Activated CD8-positive, alpha-beta memory T cell treated with anti-CD3 and anti-CD28 coated beads, Interleukin-2, amount 50 U/mL, for 1 hour (primary cell): ENCODE data around the gene FOXL1.

Experiments used
- DNase-seq: peaks from one replicate; pipeline ENCODE4 v3.0.0-alpha.2; 2020; ENCODE audit errors: extremely low read depth

The FOXL1 gene

GRCh38 chr16:86568677-86569623 is 9.4 kb upstream of the FOXL1 start:
- no peak for DNase-seq

DNA sequence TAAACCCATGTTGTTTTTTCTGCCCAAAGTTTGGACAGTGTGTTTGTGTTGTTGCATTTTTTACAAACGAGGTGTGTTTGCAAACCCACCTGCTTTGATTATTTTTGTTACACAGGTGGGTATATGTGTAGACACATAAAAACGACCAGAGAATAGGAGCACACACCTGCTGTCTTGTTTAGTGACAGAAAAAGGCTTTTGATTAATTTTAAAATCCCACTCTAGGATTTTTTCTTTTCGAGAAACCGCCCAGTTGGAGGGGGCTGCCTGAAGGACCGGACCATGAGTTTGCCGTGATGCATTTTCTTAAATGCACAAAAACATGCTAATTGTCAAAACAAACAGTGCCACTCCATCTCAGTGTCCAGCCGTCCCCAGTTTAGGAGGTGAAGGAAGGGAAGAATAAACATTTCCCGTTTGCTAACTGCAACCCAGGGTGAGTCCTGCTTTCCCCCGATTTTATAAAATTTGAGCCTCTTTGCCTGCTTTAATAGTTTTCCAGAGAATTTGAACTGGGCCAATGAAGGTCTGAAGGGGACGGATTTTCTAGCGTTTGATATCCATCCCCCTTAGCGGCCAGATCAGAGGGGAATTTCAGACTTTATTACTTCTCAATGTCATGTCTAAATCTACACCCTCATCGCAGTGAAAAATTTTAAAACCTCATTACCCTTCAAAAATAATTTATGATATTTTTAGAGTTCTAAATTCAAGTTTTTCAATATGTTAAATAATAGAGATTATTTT is 8.5 kb upstream of the FOXL1 start:
- no peak for DNase-seq

GRCh38 chr16:86570558-86571529 is 7.5 kb upstream of the FOXL1 start:
- no peak for DNase-seq

- no peak for DNase-seq
Measured at GRCh38 chr16:86571530-86571915, 6.8 kb upstream of the FOXL1 start.

- no peak for DNase-seq
Measured at GRCh38 chr16:86572041-86572521, 6.3 kb upstream of the FOXL1 start.

DNA sequence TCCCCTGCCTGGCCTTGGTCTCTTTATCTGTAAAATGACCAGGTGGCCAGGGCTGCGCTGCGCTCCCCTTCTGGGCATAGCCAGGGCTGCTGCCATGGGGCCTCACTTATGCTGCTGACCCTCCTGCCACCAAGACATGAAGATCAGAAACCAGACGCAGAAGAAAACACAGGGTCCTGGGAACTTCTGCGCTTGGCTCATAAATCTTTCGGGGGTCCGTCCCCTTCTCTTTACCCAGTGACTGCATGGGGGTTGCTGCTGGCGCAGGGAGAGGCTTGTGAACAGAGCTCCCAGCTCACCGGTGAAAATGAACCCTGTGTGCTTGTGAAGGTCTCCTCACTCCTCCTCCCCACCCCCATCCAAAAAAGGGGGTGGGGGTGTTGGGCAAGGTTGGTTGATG is 5.7 kb upstream of the FOXL1 start:
- DNase-seq: no peak

- no peak for DNase-seq
Measured at GRCh38 chr16:86573215-86573614, 5.1 kb upstream of the FOXL1 start.

GRCh38 chr16:86573646-86574508 is 4.5 kb upstream of the FOXL1 start:
- DNase-seq: no peak

DNA sequence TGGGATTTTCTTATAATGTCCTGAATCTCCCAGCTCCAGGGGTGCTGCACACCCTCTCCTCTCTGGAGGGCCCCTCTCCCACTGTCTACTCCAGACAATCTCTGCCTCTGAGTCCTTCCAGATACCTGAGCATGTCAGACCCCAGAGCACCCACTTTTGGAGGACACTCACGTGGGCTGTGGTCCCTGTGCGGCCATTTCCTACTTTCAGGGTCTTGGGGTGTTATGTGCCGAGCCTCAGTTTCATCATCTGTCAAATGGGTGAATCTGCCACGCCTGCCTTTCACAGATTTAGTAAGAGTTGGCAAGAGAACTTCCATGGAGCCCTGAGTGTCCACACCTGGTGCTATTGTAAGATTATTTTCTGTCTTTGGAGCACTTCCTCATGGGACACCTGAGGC is 3.7 kb upstream of the FOXL1 start:
- no peak for DNase-seq

GRCh38 chr16:86575095-86575685 is 3.2 kb upstream of the FOXL1 start:
- DNase-seq: no peak

DNA sequence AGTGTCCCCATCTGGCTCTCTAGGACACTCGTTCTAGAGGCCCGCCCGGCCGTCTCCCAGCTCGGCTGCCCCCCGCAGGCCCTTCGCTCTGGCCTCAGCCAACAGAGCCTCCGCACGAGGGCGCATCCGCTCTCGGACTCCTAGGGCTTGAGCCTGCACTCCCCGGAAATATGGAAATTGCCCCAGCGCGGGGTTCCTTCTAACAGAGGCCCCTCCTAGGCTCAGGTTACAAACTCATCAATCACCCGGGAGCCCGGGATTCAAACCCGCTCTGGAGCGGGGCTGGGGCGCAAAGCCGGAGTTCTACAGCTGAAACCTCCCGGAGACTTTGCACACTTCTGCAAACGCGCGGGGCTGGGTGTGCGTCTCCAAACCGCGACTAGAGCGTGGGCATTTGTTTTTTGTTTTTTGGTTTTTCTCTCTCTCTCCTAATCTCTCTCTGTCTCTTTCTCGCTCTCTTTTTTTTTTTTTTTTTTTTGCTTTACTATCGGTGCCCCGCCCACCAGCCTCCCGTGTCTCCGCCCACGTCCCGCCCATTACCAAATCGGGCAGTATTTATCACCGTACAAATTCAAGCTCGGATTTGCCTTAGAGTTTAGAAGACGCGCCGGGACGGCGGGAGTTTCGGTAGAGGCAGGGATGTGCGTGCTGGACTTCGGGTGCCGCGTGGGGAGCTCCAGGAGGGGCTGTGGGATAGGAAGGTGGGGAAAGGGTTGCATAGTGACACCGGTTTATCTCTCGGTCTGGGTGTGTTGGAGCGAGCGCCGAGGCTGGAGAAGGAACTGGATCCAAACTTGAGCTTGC is 2.4 kb upstream of the FOXL1 start:
- DNase-seq: no peak

DNA sequence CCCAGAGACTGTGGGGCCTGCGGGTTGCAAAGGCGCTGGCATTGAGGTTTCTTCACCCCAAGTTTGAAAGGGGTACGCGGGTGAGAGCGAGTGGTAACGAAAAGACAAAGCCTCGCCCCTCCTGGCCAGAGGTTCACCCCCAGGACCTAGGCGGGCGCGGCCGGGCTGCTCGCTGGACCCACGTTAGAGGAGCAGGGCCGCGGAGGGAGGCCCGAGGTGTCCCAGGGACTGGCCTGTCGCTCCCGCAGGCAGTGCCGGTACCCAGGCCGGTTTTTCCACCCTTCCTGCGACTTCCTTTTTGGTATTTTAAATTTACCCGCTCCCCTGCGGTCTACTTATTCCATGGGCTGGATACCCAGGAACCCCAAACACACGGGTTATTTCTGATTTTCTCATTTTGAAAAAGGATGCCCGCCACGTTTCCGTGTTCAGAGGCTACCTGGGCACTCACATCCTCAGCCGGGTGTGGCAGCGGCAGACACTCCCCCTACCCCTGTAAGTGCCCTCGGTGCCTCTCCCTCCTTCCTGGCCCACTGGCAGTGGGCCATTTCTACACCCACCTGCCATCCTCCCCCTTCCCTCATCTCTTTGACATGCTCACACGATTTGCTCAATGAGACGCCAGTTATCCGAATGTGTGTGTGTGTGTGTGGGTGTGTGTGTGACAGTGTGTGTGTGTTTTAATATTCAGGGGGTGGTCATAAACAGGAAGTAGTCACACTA is 1.6 kb upstream of the FOXL1 start:
- DNase-seq: no peak

GRCh38 chr16:86577314-86577971 is 906 bp upstream of the FOXL1 start:
- DNase-seq: no peak

- DNase-seq: no peak
Measured at GRCh38 chr16:86578611-86579267, 390 bp downstream of the FOXL1 start.

- DNase-seq: no peak
Measured at GRCh38 chr16:86579268-86580062, 1.1 kb downstream of the FOXL1 start.

GRCh38 chr16:86580063-86580790 is 1.9 kb downstream of the FOXL1 start:
- no peak for DNase-seq
